KMS-11 (cell line): ENCODE results near the gene ATRN.

ENCODE experiments used
- H2AFZ ChIP-seq: fragments of 200-600 bp; sonication (generic); 2 replicates; pipeline ENCODE4 v1.6.1; 2016; ENCODE audit warnings: antibody characterized with exemption, mixed run types, low read depth
- H3K27ac ChIP-seq: fragments of 200-600 bp; sonication (generic); 2 replicates; pipeline ENCODE4 v1.6.1; 2016; ENCODE audit warnings: mild to moderate bottlenecking, mixed run types
- H3K27me3 ChIP-seq: fragments of 200-600 bp; sonication (generic); 2 replicates; pipeline ENCODE4 v1.6.1; 2017; ENCODE audit warnings: mild to moderate bottlenecking, low read depth, mixed run types, moderate library complexity; ENCODE audit not compliant: insufficient read depth
- H3K36me3 ChIP-seq: fragments of 200-600 bp; sonication (generic); 2 replicates; pipeline ENCODE4 v1.6.1; 2017; ENCODE audit warnings: mild to moderate bottlenecking, mixed run types; ENCODE audit not compliant: insufficient read depth
- H3K4me1 ChIP-seq: fragments of 200-600 bp; sonication (generic); 2 replicates; pipeline ENCODE4 v1.6.1; 2016; ENCODE audit warnings: mild to moderate bottlenecking, low read depth, mixed run types; ENCODE audit not compliant: poor library complexity, severe bottlenecking
- H3K4me2 ChIP-seq: fragments of 200-600 bp; sonication (generic); 2 replicates; pipeline ENCODE4 v1.7.0; 2016; ENCODE audit warnings: mild to moderate bottlenecking, mixed run types
- H3K4me3 ChIP-seq: fragments of 200-600 bp; sonication (generic); IDR thresholded peaks from 2 replicates; pipeline ENCODE4 v1.6.1; 2017; ENCODE audit warnings: low read depth, low read length, mixed read lengths; ENCODE audit not compliant: insufficient read depth
- H3K79me2 ChIP-seq: fragments of 200-600 bp; sonication (generic); 2 replicates; pipeline ENCODE4 v1.6.1; 2016; ENCODE audit warnings: low read depth, mixed run types; ENCODE audit not compliant: insufficient read depth
- H3K9ac ChIP-seq: fragments of 200-600 bp; sonication (generic); 2 replicates; pipeline ENCODE4 v1.6.1; 2016; ENCODE audit warnings: mild to moderate bottlenecking, mixed run types
- H4K20me1 ChIP-seq: fragments of 200-600 bp; sonication (generic); 2 replicates; pipeline ENCODE4 v1.6.1; 2016; ENCODE audit warnings: mild to moderate bottlenecking, mixed run types; ENCODE audit not compliant: insufficient read depth
- TF ChIP-seq, protein P1 (sequence below): fragments of 200-600 bp; sonication (generic); conservative IDR thresholded peaks from 2 replicates; pipeline ENCODE4 v1.6.1; 2017; ENCODE audit warnings: low read depth, mild to moderate bottlenecking, antibody characterized with exemption, low read length, moderate library complexity, mixed read lengths

The ATRN gene

DNA sequence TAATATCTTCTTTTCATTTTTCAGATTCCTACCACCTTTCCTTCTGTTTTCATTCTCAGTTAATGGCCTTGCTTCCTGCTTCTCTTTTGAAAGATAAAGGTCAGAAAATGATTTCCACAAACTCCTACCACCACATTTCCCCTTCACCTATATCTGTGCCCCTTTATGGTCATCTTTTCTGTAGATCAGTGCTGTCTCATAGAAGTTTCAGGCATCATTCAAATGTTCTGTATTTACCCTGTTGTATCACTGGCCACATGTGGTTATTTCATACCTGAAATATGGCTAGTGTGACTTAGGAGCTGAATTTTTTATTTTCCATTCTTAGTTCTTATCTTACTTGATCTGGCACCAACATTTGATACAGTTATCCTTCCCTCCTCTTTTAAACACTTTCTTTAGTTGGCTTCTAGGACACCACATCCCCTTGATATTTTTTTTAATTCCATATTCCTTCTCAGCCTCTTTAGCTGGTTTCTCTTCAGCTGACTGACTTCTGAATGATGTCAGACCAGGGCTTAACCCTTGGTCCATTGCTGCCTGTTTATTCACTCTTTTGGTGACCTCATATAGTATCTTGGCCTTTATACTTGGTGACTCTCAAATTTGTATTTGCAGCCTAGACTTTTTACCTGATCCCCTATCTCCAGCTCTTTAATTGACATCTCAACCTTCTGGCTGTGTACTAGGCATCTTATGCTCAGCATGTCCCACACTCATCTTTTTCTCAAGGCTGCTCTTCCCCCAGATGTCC, 81.0 kb downstream of the ATRN start:
- H3K36me3 ChIP-seq, result no peaks in the 10 kb centered on the region
- TF ChIP-seq, protein P1, sequence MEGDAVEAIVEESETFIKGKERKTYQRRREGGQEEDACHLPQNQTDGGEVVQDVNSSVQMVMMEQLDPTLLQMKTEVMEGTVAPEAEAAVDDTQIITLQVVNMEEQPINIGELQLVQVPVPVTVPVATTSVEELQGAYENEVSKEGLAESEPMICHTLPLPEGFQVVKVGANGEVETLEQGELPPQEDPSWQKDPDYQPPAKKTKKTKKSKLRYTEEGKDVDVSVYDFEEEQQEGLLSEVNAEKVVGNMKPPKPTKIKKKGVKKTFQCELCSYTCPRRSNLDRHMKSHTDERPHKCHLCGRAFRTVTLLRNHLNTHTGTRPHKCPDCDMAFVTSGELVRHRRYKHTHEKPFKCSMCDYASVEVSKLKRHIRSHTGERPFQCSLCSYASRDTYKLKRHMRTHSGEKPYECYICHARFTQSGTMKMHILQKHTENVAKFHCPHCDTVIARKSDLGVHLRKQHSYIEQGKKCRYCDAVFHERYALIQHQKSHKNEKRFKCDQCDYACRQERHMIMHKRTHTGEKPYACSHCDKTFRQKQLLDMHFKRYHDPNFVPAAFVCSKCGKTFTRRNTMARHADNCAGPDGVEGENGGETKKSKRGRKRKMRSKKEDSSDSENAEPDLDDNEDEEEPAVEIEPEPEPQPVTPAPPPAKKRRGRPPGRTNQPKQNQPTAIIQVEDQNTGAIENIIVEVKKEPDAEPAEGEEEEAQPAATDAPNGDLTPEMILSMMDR, result no peak

DNA sequence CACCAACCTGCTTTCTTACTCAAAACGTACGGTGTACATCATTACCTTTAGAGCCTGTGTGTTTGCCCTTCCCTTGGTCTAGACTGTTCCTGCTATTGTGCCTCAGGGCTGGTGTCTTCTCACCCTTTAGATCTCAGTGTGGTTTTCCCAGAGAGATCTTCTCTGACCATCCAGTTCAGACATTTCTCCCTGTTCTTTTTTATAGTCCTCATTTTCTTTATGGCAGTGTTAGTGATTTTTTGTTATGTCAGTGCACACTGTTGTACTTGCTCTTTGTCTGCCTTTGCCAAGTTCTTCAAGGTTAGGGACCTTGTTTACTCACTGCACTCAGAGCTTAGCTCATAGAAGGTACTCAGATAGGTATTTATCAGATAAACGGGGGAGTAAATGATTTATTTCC, 82.8 kb downstream of the ATRN start:
- Histone ChIP-seq H3K4me1 (peaks cover 6% of the 10 kb centered on the region), H3K79me2 (no peaks in the 10 kb centered on the region), H3K36me3 (no peaks in the 10 kb centered on the region), H4K20me1 (no peaks in the 10 kb centered on the region), H3K27me3 (no peaks in the 10 kb centered on the region), H3K4me3 (no peak overlapping the region), H3K4me2 (no peak overlapping the region), H3K27ac (no peak overlapping the region), H2AFZ (no peak overlapping the region), H3K9ac (no peak overlapping the region)
- TF ChIP-seq, protein P1, result no peak

More for the DNA sequence above, 81.0 kb downstream of the ATRN start:
- H3K27me3 ChIP-seq, result no peaks in the 10 kb centered on the region
- no peak overlapping the region for H3K27ac ChIP-seq
- H3K79me2 ChIP-seq, result no peaks in the 10 kb centered on the region
- H3K4me1 ChIP-seq, result peaks cover 6% of the 10 kb centered on the region
- H3K4me2 ChIP-seq, result no peak overlapping the region
- H3K4me3 ChIP-seq, result no peak overlapping the region
- no peak overlapping the region for H2AFZ ChIP-seq
- no peak overlapping the region for H3K9ac ChIP-seq
- no peaks in the 10 kb centered on the region for H4K20me1 ChIP-seq

DNA sequence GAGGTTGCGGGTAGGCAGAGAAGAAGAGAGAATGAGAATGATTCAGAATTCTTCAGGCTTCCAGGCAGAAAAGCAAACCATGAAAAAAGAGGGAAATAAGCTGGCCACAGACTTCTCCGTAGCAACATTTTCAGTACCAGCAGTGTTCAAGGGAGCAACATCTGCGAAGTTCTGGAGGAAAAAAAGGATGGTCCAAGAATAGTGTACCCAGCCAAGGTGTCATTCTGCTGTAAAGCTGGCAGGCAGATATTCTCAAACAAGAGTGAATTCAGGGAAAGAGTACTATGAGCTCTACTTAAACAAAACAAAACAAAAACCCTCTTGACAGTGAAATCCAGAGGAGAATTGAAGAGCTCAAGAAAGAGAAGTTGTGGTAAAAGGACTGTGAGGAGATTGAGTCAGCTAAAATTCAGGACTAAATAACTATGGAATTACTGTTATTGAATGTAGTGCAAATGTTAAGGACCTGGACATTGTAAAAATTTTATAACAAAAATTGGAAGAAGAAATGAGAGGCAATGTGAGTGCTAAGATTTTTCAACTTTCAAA, 86.5 kb downstream of the ATRN start:
- Histone ChIP-seq H3K9ac (no peak overlapping the region), H4K20me1 (no peaks in the 10 kb centered on the region), H3K4me2 (no peak overlapping the region), H3K27me3 (no peaks in the 10 kb centered on the region), H3K36me3 (no peaks in the 10 kb centered on the region), H2AFZ (no peak overlapping the region), H3K4me3 (no peak overlapping the region), H3K4me1 (peaks cover 6% of the 10 kb centered on the region), H3K79me2 (no peaks in the 10 kb centered on the region), H3K27ac (no peak overlapping the region)
- TF ChIP-seq, protein P1, result no peak

DNA sequence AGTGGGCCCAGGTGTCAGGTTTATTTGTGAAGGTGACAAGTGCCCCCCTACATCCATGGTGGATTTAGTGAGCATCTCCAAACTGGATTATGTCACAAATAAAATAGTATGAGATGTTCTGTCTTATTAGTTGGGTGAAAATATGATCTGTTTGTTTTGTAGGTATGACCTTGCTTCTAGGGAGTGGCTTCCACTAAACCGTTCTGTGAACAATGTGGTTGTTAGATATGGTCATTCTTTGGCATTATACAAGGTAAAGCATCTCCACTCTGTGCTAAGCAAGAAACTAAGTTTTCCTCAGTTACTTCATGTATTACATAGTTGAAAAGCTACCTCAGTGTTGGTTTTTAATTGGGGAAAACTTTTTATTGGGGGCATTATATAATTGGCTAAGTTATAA, 88.4 kb downstream of the ATRN start:
- Histone ChIP-seq H2AFZ (no peak overlapping the region), H3K9ac (no peak overlapping the region), H3K79me2 (no peaks in the 10 kb centered on the region), H3K4me3 (no peak overlapping the region), H3K36me3 (no peaks in the 10 kb centered on the region), H3K27ac (no peak overlapping the region), H3K4me2 (no peak overlapping the region), H3K27me3 (no peaks in the 10 kb centered on the region), H3K4me1 (peaks cover 6% of the 10 kb centered on the region), H4K20me1 (no peaks in the 10 kb centered on the region)
- TF ChIP-seq, protein P1, result no peak
